Naive B cell (primary cell): ENCODE data around the gene ARHGEF3. TPM values are rescaled to one million over a fixed set of nuclear protein-coding genes. Genes with fewer than 3 reads are reported as not detected.

ENCODE experiments used
- ATAC-seq, 2 donors: fragments of 150-1000 bp; cut with Tn5 transposase; 2 replicates each; pipeline ENCODE4 v1.10.0; 2021; ENCODE audit warnings: low read depth in 2 of 2, mild to moderate bottlenecking in 2 of 2, moderate library complexity in 2 of 2
- DNase-seq: peaks from one replicate; pipeline ENCODE4 v3.0.0; 2022
- H3K27ac Mint-ChIP-seq, 6 donors: one replicate each; pipeline ENCODE4 v1.8.0; 2020 to 2022; ENCODE audit warnings: mild to moderate bottlenecking in 6 of 6, mixed read lengths in 6 of 6, moderate library complexity in 5 of 6, inconsistent platforms in 2 of 6
- H3K27me3 Mint-ChIP-seq, 3 donors: one replicate each; pipeline ENCODE4 v1.8.0; 2021 to 2022; ENCODE audit warnings: mixed read lengths in 3 of 3, mild to moderate bottlenecking in 1 of 3
- H3K36me3 Mint-ChIP-seq, 2 donors: one replicate each; pipeline ENCODE4 v1.8.0; 2020 to 2022; ENCODE audit warnings: mixed read lengths in 2 of 2, inconsistent platforms in 1 of 2, mild to moderate bottlenecking in 1 of 2
- H3K4me1 Mint-ChIP-seq, 3 donors: one replicate each; pipeline ENCODE4 v1.8.0; 2020 to 2022; ENCODE audit warnings: mixed read lengths in 3 of 3, inconsistent platforms in 1 of 3, mild to moderate bottlenecking in 1 of 3, moderate library complexity in 1 of 3
- H3K4me3 Mint-ChIP-seq, 8 donors: one replicate each; pipeline ENCODE4 v1.8.0; 2020 to 2022; ENCODE audit warnings: mild to moderate bottlenecking in 8 of 8, mixed read lengths in 8 of 8, moderate library complexity in 8 of 8, inconsistent platforms in 2 of 8
- H3K9me3 Mint-ChIP-seq, 7 donors: one replicate each; pipeline ENCODE4 v1.8.0; 2020 to 2022; ENCODE audit warnings: mixed read lengths in 7 of 7, mild to moderate bottlenecking in 5 of 7, inconsistent platforms in 2 of 7, moderate library complexity in 1 of 7
- polyA plus RNA-seq, 6 donors: library from polyadenylated mRNA; unstranded; fragments of 300-500 nt; fragmentation: Illumina TruSeq; gene quantifications; one replicate each; pipeline ENCODE4 v1.2.3, GENCODE V29; 2021; ENCODE audit warnings: low read depth in 6 of 6

ARHGEF3 gene, protein sequence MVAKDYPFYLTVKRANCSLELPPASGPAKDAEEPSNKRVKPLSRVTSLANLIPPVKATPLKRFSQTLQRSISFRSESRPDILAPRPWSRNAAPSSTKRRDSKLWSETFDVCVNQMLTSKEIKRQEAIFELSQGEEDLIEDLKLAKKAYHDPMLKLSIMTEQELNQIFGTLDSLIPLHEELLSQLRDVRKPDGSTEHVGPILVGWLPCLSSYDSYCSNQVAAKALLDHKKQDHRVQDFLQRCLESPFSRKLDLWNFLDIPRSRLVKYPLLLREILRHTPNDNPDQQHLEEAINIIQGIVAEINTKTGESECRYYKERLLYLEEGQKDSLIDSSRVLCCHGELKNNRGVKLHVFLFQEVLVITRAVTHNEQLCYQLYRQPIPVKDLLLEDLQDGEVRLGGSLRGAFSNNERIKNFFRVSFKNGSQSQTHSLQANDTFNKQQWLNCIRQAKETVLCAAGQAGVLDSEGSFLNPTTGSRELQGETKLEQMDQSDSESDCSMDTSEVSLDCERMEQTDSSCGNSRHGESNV
- polyA plus RNA-seq, result 10 to 100 TPM; 30.1 to 43.7 (median 38.4) TPM

DNA sequence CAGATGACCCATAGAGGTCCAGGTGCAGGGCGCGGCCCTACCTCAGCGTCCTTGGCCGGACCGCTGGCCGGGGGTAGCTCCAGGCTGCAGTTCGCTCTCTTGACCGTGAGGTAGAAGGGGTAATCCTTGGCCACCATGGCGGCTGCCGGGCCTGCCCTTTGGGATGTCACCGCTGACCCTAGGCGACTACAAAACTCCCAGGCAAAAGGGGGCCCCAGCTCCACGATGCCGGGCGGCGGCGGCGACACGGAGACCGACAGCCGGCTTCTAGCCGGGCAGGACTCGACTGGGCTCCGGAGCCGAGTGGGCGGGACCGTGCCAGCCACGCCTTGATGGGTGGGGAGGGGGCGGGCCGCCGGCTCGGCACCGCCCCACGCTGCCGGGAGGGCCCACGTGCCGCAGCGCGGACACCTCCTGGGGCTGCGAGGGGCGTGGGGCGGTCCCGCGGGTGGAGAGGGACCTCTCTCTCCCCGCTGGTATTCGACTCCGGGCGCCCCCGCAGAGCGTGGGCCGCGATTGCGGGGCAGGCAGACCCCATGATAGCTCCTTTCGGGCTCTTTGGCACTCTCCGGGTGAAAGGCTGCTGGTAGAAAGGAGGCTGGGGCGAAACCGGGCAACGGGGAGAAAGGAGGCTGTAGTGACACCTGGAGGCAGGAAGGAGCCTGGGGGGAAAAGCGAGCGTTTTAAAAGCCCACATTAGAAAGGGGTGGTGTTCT, at the start of gene ARHGEF3:
TSS of gene ARHGEF3 (minus strand) at position 288 of the 716 bp plus-strand sequence. CDS start at position 137, 151 bp downstream.
- Mint-ChIP-seq H3K4me3 (peak within 1 kb of the TSS; percentile 84 to 97 (median 95)), H3K27ac (peak within 1 kb of the TSS; percentile 33 to 95 (median 80)), H3K9me3 (no peaks in the 10 kb centered on the region), H3K4me1 (peaks cover 23 to 47% (median 26%) of the 10 kb centered on the region in 3 donors), H3K27me3 (no peaks in the 10 kb centered on the region), H3K36me3 (no peaks in the 10 kb centered on the region)
- ATAC-seq, result peak; percentile 87 to 89
- peak; percentile 86 for DNase-seq

GRCh38 chr3:56849698-56850097, 47.9 kb upstream of the ARHGEF3 start:
- Mint-ChIP-seq H3K4me1 (no peaks in the 10 kb centered on the region), H3K27me3 (peaks cover 0 to 8% (median 0%) of the 10 kb centered on the region in 3 donors), H3K36me3 (peaks cover 0 to 8% of the 10 kb centered on the region in 2 donors), H3K4me3 (no peak overlapping the region), H3K27ac (peak overlapping the region in 1 of 6 donors; percentile 23), H3K9me3 (peaks cover 0 to 7% (median 3%) of the 10 kb centered on the region in 7 donors)
- no peak for ATAC-seq
- DNase-seq, result no peak

DNA sequence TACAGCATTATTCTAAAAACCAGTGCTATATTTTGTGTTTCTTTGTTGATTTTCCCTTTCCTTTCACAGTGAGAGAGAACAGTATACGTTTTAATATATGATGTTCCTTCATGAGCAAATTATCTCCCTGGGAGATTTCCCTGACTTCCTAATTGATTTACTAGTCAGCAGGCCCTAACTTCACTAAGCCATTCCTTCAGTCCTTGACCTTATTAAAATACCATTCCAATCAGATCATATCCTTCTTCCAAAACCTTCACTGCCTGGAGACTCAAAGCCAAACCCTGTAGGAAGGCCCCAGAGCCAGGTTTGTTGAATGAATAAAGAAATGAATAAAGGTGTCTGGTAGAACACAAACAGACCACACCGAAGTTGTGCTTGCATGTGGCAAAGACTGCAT, 43.8 kb upstream of the ARHGEF3 start:
- Mint-ChIP-seq H3K4me3 (no peak overlapping the region), H3K27me3 (no peaks in the 10 kb centered on the region), H3K4me1 (no peaks in the 10 kb centered on the region), H3K36me3 (peaks cover 0 to 8% of the 10 kb centered on the region in 2 donors), H3K27ac (no peak overlapping the region), H3K9me3 (peaks cover 0 to 7% (median 4%) of the 10 kb centered on the region in 7 donors)
- ATAC-seq (no peak), DNase-seq (no peak)

GRCh38 chr3:56844536-56844935, 42.8 kb upstream of the ARHGEF3 start:
- Mint-ChIP-seq H3K27me3 (no peaks in the 10 kb centered on the region), H3K9me3 (peaks cover 0 to 7% (median 4%) of the 10 kb centered on the region in 7 donors), H3K4me3 (no peak overlapping the region), H3K4me1 (no peaks in the 10 kb centered on the region), H3K36me3 (peaks cover 0 to 8% of the 10 kb centered on the region in 2 donors), H3K27ac (no peak overlapping the region)
- ATAC-seq (no peak), DNase-seq (no peak)

DNA sequence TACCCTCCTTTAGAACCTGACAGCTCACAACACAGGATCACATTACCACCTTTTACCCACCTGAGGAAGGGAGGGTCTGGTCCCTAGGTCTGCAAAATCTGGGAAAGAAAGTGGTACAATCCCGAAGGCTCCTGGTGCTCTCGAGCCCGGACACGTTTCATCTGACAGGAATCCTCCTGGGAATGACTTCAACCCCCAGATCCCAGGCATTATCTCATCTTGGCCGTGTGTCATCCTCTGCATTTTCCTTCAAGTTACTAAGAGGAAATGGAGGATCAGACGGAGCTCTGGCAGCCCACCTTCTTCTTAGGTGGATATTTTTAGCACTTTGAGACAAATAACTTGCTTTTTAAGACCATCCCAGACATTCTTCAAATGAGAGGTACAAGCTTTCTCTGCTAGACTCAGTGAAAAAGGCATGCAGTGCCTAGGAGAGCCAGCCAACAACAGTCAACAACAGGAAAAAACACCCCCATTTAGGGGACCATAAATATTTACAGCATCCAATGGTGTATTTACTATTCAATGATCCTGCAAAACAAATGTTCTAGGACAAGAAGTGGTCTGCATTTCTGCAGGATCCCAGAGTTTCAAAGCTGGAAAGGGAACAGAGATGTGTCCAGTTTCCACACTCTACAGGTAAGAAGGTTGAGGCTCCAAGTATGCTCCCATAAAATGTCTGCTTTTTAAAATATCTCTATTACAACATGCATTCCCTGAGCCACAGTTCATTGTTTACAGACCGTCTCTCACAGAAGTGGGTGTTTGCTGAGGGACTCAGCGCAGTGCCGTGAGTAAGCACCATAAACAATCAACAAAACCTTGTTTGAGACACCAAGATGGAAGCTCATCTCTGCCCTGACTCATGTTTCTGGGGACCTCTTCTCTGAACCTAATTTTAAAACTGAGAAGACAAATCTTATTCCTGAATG, 38.3 kb upstream of the ARHGEF3 start:
- Mint-ChIP-seq H3K9me3 (peaks cover 0 to 3% (median 0%) of the 10 kb centered on the region in 7 donors), H3K4me3 (no peak overlapping the region), H3K36me3 (no peaks in the 10 kb centered on the region), H3K4me1 (peaks cover 0 to 3% (median 0%) of the 10 kb centered on the region in 3 donors), H3K27ac (no peak overlapping the region), H3K27me3 (no peaks in the 10 kb centered on the region)
- no peak for DNase-seq
- no peak for ATAC-seq

DNA sequence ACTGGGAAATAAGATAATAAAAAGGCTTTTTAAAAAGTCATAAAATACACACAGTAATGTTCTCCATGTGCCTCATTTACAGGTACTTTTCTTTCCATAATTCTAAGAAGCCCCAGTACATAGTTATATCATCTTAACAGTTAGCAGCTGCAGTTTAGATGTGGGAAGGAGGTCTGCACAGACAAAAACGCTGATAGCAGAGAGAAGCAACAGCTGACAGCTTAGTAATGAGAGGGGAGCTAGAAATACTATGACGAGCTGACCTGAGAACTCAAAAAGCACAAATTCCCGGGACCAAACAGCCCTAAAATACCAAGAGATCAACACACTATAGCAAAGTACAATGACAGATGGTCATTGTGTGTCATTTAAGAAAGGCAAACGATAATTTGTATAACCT, 36.7 kb upstream of the ARHGEF3 start:
- Mint-ChIP-seq H3K4me3 (no peak overlapping the region), H3K4me1 (peaks cover 0 to 3% (median 0%) of the 10 kb centered on the region in 3 donors), H3K9me3 (no peaks in the 10 kb centered on the region), H3K27me3 (no peaks in the 10 kb centered on the region), H3K36me3 (no peaks in the 10 kb centered on the region), H3K27ac (peak overlapping the region in 1 of 6 donors; percentile 9)
- DNase-seq (no peak), ATAC-seq (no peak)

GRCh38 chr3:56837196-56837955, 35.6 kb upstream of the ARHGEF3 start:
- Mint-ChIP-seq H3K27me3 (no peaks in the 10 kb centered on the region), H3K4me3 (no peak overlapping the region), H3K4me1 (peaks cover 0 to 3% (median 0%) of the 10 kb centered on the region in 3 donors), H3K36me3 (no peaks in the 10 kb centered on the region), H3K27ac (peak overlapping the region in 2 of 6 donors; percentile 5 to 64), H3K9me3 (no peaks in the 10 kb centered on the region)
- no peak for ATAC-seq
- no peak for DNase-seq

- H3K9me3 Mint-ChIP-seq, result no peaks in the 10 kb centered on the region
- no peaks in the 10 kb centered on the region for H3K36me3 Mint-ChIP-seq
- no peaks in the 10 kb centered on the region for H3K27me3 Mint-ChIP-seq
- H3K27ac Mint-ChIP-seq, result peak overlapping the region in 2 of 6 donors; percentile 5 to 64
- H3K4me1 Mint-ChIP-seq, result peaks cover 0 to 3% (median 0%) of the 10 kb centered on the region in 3 donors
- ATAC-seq (no peak), DNase-seq (no peak)
- H3K4me3 Mint-ChIP-seq, result no peak overlapping the region
Observed at GRCh38 chr3:56836276-56837163, 34.8 kb upstream of the ARHGEF3 start.

- H3K27me3 Mint-ChIP-seq, result no peaks in the 10 kb centered on the region
- peaks cover 0 to 3% (median 0%) of the 10 kb centered on the region in 3 donors for H3K4me1 Mint-ChIP-seq
- H3K9me3 Mint-ChIP-seq, result no peaks in the 10 kb centered on the region
- H3K36me3 Mint-ChIP-seq, result no peaks in the 10 kb centered on the region
- DNase-seq, result no peak
- H3K4me3 Mint-ChIP-seq, result no peak overlapping the region
- peak overlapping the region in 1 of 6 donors; percentile 75 for H3K27ac Mint-ChIP-seq
- ATAC-seq, result no peak
Observed at GRCh38 chr3:56835650-56836227, 34.0 kb upstream of the ARHGEF3 start.

DNA sequence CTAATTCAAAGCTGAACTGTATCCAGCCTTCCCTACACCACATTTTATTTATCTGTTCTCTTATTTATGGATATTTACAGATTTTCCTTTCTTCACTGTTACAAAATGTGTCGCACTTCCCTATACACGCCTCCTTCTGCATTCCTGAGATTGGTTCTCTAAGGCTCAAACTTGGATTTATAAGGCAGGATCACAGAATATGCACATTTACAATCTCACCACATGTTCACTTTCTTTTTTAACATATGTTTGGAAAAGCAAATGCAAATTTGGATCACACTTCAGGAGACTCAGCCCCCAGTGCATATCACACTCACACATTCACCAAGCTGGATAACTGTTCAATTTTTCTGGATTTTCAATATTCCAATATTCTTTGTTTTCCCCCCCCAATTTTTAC, 31.8 kb upstream of the ARHGEF3 start:
- Mint-ChIP-seq H3K4me1 (peaks cover 0 to 3% (median 0%) of the 10 kb centered on the region in 3 donors), H3K9me3 (no peaks in the 10 kb centered on the region), H3K36me3 (no peaks in the 10 kb centered on the region), H3K27ac (no peak overlapping the region), H3K27me3 (no peaks in the 10 kb centered on the region), H3K4me3 (no peak overlapping the region)
- ATAC-seq (no peak), DNase-seq (no peak)

DNA sequence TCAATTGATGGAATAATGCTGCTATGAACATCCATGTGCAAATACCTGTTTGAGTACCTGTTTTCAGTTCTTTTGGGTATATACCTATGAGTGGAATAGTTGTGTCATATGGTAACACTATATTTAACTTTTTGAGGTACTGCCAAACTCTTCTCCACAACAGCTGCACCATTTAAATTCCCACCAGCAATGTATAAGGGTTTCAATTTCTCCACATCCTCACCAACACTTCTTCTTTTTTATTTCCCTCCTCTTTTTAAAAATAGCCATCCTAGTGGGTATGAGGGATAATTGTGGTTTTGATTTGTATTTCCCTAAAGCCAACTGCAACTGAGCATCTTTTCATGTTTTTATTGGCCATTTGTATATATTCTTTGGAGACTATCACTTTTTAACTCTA, 31.3 kb upstream of the ARHGEF3 start:
- no peaks in the 10 kb centered on the region for H3K27me3 Mint-ChIP-seq
- no peak overlapping the region for H3K27ac Mint-ChIP-seq
- no peaks in the 10 kb centered on the region for H3K9me3 Mint-ChIP-seq
- H3K4me3 Mint-ChIP-seq, result no peak overlapping the region
- no peaks in the 10 kb centered on the region for H3K36me3 Mint-ChIP-seq
- H3K4me1 Mint-ChIP-seq, result peaks cover 0 to 3% (median 0%) of the 10 kb centered on the region in 3 donors
- no peak for ATAC-seq
- no peak for DNase-seq
